Activated effector memory CD4-positive, alpha-beta T cell treated with anti-CD3 and anti-CD28 coated beads, Interleukin-2, amount 50 U/mL, for 16 hours (primary cell): ENCODE results near the gene CETP.
"Not testable (repeated sequence)": the region's sequence is repeated elsewhere in the genome, so short reads cannot be mapped to it uniquely, and the experiment has no call there.

Experiments
- DNase-seq: peaks from one replicate; pipeline ENCODE4 v3.0.0-alpha.2; 2020

Gene CETP

DNA sequence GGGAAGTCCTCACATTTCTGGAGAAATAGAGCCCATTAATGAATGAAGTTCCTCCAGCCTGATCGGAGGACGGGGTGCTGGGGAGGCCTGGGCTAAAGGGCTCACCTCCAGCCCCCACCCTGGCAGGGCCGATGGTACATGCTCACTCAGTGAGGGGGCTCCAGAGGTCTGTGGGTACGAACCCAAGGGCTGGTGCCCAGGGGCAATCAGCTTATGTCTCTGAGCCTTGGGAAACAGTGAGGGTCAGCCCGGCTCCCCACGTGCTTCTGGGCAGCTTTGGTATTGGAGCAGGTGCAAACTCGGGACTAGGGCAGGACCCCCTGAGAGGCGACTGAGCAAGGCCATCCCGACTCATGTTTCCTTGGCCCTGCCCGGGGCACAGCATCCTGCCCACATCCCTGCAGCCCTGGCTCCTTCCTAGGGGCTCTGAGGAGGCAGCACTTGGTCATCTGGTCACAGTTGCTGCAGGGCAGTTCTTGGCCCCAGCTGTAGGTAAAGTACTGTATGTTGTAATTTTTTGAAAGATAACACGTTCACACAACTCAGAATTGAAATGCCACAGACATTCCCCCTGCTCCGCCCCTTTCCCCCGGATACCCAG lies 969 bp upstream of the CETP start:
- no peak for DNase-seq

DNA sequence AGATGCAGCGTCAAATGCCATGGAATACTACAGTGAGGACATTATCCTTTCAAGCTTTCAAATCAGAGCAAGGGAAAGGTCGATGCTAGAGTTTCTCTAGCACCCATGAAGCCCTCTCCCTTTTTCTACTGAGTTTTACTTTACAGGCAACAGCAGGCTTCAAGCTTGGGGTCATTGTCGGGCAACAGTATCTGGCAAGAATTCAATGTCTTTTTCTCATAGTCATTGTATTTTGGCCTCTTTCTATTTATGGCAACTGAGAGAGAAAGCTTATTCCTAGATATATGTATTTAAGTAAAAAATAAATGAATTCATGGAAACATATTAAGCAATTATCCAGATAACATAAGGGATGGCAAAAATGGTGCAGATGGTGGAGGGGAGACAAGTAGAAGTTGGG lies 364 bp upstream of the CETP start:
- DNase-seq = no peak

DNA sequence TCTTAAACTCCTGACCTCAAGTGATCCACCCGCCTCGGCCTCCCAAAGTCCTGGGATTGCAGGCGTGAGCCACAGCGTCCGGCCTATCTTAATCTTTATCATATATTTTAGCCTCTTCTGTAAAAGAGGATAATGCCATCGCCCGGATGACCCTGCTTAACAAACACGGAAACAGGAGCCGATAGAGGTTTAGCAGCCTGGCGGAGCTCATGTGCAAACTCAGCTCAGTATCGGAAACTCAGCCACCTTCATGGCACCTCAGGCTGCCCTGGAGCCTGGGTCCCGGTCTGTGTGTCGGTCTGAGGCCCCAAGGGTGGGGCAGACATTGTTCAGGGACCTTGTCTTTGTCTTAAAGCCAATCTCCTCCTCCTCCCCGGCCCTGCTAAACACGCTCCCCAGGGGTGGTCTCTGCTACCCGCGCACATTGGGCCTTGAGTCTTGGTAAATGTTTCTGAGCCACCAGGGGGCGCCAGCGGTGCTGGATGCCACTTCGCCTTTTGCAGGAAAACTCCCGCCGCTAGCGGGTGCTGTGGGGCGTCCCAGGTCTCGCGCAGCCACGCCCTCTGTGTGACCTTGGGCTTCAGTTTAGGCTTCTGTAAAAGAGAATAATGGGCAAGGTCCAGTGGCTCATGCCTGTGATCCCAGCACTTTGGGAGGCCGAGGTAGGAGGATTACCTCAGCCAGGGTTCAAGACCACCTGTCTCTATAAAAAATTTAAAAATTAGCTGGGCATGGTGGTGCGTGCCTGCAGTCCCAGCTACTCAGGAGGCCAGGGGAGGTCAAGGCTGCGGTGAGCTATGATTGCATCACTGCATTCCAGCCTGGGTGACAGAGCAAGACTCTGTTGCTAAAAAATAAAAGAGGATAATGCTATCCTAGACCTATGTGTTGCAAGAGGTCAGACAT lies 2.7 kb downstream of the CETP start:
- peak; percentile 98 for DNase-seq

DNA sequence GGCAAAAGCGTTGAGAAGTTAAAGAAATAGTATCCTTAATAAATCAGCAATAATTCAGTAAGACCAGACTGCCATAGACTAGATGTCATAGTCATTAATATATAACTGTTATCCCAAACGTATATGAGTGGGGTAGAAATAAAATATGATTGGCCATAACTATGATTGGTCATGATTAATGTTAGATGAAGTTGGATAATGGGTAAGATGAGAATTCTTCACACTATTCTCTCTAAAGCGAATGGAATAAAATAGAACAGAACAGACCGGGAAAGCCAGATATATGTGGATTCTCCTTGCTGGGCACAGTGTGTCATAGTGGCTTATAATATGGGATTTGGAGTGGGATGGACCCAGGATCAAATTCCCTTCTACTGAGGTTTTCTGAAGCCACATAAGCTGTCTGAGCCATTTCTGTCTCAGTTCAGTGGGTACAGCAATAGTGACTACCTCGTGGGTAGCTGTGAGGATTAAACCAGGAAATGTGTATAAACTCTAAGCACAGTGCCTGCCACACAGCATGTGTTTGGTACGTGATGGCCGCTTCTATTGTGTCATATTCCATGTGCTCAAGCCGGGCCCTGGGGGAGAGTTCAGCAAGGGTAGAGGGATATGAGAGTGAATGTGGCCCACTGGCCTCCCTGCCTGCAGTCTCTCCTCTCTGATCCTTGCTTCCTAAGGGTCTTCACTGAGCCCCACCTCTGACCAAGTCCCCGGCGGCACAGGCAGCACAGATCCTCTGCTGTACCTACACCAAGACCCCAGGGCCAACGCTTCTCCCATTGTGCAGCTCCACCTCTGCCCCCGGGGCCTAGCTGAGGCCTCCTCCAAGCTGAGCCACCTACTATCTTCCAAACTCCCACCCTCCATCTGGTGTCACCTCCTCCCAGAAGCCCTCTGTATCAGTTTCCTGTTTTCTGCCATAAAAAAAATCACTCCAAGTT lies 3.7 kb downstream of the CETP start:
- DNase-seq = no peak

DNA sequence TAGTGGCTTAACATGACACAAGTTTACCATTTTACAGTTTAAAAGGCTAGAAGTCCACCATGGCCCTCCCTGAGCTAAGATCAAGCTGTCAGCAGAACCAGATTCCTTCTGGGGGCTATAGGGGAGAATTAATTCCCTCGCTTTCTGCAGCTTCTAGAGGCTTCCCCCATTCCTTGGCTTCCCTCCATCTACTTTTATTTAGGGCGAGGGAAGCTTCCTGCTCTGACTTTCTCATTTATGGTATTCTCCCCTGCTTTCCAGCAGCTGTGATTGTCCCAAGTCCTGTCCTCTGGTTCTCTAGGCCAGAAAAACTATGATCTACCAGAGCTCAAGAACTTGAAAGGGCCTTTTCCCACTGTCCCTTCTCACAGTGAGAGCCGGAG lies 4.3 kb downstream of the CETP start:
- DNase-seq = no peak

DNA sequence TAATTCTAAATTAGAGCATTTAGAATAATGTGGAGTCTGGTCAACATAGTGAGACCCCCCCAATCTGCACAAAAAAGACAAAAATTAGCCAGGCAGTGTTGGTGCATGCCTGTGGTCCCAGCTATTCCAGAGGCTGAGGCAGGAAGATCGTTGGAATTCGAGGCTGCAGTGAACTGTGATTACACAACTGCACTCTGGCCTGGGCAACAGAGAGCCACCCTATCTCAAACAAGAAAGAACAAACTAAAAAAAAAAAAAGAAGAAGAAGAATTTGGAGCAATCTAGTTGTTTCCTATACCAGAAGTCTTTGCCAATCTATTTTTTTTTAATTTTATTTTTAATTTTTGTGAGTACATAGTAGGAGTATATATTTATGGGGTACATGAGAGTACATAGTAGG lies 6.0 kb downstream of the CETP start:
- no peak for DNase-seq

DNA sequence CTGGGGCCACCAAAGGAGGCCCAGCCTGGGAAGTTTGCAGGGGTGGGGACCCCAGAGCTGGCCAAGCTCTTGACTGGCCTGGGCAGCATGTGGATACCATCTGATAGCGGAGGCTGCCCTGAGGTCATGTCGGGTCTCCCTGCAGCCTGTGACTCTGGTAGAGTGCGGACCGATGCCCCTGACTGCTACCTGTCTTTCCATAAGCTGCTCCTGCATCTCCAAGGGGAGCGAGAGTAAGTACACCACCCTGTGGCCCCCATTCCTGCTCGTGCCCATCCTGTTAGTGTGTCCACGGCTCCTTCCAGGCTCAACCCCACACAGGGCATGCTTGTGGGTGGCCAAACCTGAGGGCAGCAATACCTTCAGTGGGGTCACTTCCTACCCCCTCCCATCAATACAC lies 8.0 kb downstream of the CETP start:
- DNase-seq = no peak

DNA sequence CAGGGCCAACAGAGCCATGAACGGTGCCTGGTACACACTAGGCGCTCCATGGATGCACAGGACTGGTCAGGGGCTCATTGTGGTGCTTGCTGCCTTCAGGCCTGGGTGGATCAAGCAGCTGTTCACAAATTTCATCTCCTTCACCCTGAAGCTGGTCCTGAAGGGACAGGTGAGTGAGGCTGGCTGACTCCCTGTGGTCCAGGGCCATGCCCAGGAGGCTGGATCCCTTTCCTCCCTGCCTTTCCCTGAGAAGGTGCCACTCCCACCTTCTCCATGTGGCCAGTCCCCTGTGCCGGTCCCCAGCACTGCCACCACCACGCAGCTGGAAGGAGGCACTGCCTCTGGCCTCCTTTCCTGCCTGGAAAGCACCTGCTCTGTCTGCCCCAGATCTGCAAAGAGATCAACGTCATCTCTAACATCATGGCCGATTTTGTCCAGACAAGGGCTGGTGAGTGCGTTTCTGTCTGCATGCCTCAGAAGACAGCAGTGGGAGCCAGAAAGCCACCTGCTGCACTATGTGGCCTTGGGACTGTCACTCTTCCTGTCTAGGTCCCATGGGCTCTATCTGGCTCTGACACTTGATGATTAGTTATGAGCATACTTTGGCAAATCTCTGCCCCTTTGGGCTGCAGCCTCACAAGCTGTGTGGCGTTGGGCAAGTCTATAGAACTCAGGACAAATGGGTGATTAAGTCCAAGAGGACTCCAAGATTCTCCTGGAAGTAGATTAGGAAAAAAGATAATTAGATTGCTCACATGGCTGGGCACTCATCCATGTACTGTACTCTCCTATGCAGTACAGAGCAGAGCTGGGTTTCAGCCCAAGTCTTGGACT lies 9.4 kb downstream of the CETP start:
- no peak for DNase-seq

DNA sequence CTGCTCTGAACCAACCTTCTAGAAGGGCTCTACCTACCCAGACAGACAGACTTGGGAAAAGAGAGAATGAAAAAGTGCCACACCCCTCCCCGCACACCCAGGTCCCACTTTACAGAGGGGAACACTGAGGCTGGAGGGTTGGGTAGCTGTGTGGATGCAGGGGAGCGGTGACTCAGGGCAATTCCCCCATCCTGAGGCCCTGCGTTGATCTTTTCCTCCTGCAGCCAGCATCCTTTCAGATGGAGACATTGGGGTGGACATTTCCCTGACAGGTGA lies 10.0 kb downstream of the CETP start:
- no peak for DNase-seq

DNA sequence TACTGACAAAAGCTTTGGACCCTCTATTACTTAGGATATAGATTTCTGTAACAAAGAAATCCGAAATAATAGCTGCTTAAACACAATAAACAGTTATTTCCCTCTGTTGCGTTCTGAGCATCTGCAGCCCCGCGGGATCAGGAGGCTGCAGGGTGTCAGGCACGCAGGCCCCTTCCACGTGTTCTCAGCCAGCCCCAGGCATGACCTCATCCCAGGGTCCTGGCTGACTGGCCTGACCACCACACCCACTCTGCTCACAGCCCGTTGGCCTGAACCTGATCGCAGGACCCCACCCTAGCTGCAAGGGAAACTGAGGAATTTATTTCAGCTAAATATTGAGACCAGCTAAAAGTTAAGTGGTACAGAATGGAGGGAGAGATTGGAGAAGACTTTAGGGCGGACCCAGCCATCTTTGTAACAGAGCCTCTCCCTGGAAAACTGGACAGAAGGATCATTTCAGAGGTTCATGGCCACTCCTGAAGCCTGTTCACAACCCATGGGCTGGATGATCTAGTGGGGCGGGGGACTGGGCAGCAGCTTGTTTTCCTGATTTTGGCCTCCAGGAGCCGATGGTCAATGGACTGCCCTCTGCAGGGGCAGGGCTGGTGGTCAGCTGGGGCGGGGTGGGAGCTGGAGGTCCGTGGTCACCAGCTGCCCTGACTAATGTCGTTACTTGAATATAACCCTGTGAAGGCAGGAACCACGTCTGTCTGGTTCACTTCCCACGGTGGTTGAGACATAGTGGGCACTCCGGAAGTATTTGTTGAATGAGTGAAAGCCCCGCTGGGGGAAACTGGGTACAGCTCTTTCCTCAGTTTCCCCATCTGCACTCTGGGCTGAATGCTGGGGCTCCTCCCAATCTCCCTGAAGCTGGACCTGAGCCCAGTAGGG lies 10.9 kb downstream of the CETP start:
- no peak for DNase-seq

DNA sequence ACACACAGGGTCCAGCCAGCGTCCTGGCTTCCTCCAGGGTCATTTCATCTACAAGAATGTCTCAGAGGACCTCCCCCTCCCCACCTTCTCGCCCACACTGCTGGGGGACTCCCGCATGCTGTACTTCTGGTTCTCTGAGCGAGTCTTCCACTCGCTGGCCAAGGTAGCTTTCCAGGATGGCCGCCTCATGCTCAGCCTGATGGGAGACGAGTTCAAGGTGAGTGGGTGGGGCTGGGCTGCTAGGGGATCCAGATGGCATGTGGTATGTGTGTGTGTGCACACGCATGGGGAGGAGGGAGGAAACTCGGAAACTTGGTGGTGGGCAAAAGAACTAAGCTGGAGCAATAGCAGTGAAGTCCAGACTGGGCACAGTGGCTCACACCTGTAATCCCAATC lies 11.5 kb downstream of the CETP start:
- no peak for DNase-seq

DNA sequence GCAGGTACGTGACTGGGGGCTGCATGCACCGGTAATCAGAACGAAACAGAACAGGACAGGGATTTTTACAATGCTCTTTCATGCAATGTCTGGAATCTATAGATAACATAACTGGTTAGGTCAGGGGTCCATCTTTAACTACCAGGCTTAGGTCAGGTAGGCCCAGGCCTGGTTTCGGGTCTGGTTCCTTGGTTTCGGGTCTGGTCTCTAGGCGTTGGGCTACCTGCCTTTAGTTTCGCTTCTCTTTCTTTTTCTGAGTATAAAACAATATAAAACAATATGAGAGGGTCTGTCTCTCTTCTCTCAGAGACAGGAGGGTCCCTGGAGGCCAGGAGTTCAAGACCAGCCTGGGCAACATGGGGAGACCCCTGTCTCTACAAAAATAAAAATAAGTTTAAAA lies 12.1 kb downstream of the CETP start:
- not testable (repeated sequence) for DNase-seq

DNA sequence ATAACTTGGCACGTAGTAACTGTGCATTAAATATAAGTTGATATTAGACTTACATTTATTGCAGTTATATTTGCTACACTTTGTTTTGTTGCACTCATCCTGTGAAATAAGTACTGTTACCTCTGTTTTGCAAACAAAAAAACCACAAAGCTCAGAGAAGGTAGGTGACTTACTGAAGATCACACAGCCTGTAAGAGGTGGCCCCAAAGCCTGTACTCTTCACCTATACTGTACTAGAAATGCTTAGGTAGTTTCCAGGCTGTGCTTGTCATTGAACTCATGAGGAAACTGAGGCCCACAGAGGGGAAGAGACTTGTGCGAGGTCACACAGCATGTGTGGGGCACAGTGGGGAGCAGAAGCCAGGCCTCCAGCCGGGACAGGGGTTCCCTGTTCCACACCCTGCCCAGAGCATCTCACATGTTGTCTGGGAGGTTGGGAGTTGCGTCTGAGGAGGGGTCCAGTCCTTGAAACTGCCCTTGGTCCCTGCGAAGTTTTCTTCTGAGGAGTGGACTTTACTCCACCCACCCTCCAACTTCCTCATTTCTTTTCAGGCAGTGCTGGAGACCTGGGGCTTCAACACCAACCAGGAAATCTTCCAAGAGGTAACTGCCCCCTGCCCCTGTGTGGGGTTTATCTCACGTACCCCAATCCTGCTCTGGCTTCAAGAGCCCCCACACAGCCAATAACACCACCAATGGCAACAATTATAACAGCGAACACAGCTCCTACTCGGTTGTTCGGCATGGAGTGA lies 13.0 kb downstream of the CETP start:
- DNase-seq = no peak

DNA sequence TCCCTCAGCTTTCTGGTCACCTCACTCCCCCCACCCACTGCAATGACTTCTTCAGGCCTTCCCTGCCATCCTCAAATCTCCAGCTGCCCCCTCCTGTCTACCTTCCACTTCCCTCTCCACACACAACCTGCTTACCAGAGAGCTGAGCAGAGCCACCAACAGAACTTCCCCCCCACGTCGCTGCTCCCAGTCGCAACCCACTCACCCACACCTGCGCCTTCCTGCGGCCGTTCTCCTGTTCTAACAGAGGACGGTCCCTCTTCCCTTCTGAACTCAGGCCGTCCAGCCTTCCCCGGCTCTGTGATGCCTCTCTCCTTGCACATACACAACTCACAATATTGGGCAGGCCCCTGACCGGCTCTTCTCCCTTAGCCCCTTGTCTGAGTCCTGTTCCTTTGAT lies 14.0 kb downstream of the CETP start:
- no peak for DNase-seq

DNA sequence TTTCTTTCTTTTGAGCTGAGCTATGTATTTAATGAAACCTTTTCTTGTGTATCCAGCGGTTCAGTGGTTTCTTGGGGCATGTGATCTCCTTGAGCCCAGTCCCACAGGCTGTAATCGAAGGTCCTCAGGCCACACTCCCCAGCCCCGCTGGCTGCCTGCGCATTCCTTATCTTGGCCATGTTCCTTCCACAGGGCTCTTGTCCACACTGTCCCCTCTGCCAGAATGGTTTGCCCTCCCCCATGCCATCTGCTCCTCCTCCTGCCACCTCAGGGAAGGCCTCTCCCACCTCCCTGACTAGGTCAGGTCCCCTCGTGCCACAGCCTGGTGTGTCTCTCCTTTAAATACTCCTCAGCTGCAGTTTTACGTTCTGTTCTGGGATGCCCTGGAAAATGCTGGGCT lies 15.5 kb downstream of the CETP start:
- no peak for DNase-seq

DNA sequence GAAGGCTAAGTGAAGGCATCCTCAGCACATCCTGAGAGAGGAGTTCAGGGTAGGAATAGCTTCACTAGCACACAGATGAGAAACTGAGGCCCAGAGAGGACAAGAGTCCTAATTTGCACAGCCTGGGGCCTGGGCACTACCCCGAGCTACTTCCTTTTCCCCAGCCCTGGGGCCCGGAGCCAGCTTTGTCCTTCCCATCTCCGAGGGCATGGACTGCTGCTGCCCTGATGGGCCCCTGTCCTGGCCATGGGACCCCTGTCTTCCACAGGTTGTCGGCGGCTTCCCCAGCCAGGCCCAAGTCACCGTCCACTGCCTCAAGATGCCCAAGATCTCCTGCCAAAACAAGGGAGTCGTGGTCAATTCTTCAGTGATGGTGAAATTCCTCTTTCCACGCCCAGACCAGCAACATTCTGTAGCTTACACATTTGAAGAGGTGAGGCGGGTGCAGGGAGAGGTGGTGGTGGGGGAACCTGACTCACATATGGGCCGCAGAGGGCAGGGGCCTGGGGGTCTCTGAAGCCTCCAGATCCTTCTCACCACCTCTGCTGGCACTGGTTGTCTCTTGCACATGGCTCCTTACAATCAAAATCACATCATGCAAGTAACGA lies 16.2 kb downstream of the CETP start:
- DNase-seq = no peak

DNA sequence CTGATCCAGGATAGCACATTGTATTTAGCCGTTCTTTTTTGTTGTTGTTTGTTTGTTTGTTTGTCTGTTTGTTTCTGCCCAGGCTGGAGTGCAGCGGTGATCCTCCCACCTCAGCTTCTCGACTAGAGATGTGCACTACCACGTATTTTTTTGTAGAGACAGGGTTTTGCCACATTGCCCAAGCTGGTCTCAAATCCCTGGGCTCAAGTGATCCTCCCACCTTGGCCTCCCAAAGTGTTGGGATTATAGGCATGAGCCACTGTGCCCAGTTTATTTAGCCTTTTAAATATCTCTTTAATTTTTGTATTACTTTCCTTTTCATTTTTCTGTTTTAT lies 18.4 kb downstream of the CETP start:
- no peak for DNase-seq

DNA sequence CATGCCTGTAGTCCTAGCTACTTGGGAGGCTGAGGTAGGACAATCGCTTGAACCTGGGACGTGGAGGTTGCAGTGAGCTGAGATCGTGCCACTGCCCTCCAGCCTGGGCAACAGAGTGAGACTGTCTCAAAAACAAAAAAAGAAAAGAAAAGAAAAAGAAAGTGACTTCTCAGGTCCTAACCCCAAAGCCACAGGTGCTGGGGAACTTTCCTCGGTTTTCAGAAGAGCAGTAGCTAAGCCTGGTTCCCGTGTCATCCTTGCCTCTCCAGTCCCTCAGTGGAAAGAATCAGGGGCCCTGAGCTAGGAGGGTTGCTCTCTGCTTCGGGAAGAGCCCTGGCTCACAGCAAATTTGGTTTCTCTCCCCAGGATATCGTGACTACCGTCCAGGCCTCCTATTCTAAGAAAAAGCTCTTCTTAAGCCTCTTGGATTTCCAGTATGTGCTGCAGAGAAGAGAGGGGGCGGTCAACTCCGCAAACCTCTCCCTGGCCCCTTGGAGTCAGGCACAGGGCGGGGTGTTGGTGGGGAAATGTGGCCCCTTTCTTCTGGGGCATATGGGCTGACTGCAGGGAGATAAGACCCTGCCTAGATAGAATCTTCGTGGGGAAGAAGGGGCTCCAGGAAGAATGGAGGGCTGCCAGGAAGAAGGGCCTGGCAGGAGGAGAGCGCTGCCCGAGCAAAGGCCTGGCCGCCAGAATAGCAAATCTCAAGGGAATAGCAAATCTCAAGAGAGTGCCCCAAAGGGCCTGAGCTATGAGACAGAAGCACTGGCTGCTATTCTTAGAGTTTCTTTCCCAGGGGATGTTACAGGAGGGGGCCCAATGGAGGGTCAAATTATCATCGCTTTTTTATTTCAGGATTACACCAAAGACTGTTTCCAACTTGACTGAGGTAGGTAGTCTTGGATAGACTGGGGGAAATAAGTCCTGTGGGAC lies 19.3 kb downstream of the CETP start:
- DNase-seq = no peak

DNA sequence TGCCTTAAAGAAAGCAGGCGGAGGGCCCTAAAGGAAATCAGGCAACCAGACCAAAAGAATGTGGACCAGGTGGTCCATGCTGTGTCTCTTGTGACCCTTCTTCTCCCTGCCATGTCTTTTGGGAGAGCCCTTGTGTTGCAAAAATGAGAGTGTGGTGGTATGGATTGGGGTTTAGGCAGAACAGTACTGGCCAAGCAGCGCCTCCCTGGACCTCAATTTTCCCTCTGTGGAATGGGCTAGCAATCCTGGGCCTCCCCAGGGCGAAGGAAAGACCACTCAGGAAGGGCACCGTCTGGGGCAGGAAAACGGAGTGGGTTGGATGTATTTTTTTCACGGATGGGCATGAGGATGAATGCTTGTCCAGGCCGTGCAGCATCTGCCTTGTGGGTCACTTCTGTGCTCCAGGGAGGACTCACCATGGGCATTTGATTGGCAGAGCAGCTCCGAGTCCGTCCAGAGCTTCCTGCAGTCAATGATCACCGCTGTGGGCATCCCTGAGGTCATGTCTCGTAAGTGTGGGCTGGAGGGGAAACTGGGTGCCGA lies 20.1 kb downstream of the CETP start:
- DNase-seq = no peak
